SK-N-SH (cell line): Measurements from ENCODE around the gene AGRN.

Experiments
- CTCF ChIP-seq: fragments of 200-600 bp; sonication (generic); IDR thresholded peaks from 2 replicates; pipeline ENCODE4 v1.6.1; 2017; ENCODE audit warnings: antibody characterized with exemption, mild to moderate bottlenecking, moderate library complexity
- EP300 ChIP-seq, 2 experiments: IDR thresholded peaks; 2 replicates each; pipeline versions ENCODE4 v1.4.0 to v1.6.1; 2012; ENCODE audit warnings: borderline replicate concordance in 1 of 2, low read depth in 1 of 2, low read length in 1 of 2
- MAX ChIP-seq: IDR thresholded peaks from 2 replicates; pipeline ENCODE4 v1.4.0; 2012; ENCODE audit warnings: low read depth
- MEF2A ChIP-seq: IDR thresholded peaks from 2 replicates; pipeline ENCODE4 v1.4.0; 2012; ENCODE audit warnings: low read depth, borderline replicate concordance
- POLR2AphosphoS5 ChIP-seq: IDR thresholded peaks from 2 replicates; pipeline ENCODE4 v1.6.1; 2012; ENCODE audit warnings: low read depth, low read length
- SIN3A ChIP-seq: IDR thresholded peaks from 2 replicates; pipeline ENCODE4 v1.6.1; 2012; ENCODE audit warnings: low read depth, mild to moderate bottlenecking, low read length, moderate library complexity, borderline replicate concordance
- TAF1 ChIP-seq: IDR thresholded peaks from 2 replicates; pipeline ENCODE4 v1.6.1; 2012; ENCODE audit warnings: low read depth, mild to moderate bottlenecking, low read length, moderate library complexity, borderline replicate concordance
- TF ChIP-seq, protein P1 (sequence below): fragments of 150-350 bp; IDR thresholded peaks from 2 replicates; pipeline ENCODE4 v1.6.1; 2017; ENCODE audit warnings: antibody characterized with exemption, low read length, low read depth, borderline replicate concordance

DNA sequence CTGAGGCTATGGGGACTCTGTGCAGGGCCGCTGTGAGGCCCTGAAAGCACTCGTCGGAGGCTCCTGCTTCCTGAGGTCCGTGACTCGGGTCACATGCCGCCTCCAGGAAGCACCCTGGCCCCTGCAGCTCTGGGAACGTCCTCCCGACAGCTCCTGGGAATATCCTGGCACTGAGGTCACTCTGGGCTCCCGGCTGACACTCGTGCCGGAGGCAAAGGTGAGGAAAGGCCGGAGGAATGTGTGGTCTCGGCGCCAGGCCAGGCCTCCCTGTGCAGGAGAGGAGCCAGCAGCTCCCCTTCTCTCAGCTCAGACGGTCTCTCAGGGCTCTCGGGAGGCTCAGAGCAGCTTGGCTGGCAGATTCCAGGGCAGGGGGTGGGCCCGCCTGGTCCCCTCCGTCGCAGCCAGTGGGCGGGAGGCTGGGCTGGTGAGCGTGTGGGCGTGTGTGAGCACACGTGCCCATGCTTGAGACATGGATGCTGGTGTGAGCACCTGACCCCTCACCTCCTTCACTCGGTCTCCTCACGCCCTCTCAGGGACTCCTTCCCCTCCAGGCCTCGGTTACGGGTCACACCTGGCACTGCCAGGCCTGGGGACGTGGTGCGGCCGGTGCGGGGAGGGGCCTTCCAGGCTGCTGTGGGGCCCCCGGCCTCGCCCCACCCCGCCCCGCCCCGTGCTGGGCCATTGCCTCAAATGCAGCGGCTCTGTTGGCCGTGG is 59.6 kb downstream of the AGRN start:
- no peak for TF ChIP-seq CTCF
- no peak for TF ChIP-seq SIN3A
- no peak for TF ChIP-seq TAF1
- TF ChIP-seq MEF2A, result no peak
- TF ChIP-seq POLR2AphosphoS5, result no peak
- peak; percentile 40 for TF ChIP-seq MAX
- TF ChIP-seq, protein P1, sequence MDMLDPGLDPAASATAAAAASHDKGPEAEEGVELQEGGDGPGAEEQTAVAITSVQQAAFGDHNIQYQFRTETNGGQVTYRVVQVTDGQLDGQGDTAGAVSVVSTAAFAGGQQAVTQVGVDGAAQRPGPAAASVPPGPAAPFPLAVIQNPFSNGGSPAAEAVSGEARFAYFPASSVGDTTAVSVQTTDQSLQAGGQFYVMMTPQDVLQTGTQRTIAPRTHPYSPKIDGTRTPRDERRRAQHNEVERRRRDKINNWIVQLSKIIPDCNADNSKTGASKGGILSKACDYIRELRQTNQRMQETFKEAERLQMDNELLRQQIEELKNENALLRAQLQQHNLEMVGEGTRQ, result no peak
- TF ChIP-seq EP300 (IDR thresholded peaks at IDR 0.05; ENCODE audit: borderline replicate concordance in 1 of 2, low read depth in 1 of 2, low read length in 1 of 2), result peak in 1 of 2 experiments; percentile 19; a peak in 1 of 4 replicates
